GM10847 (cell line): ENCODE data around the gene ENHO.

Experiments
- POLR2A ChIP-seq: IDR thresholded peaks from 2 replicates; pipeline ENCODE4 v1.6.1; 2011; ENCODE audit not compliant: insufficient read length; ENCODE audit errors: extremely low read depth

The ENHO gene

GRCh38 chr9:34520505-34521385 lies 2.0 kb downstream of the ENHO start:
- TF ChIP-seq POLR2A, result no peak

- no peak for TF ChIP-seq POLR2A
These were observed 2.7 kb downstream of the ENHO start for GRCh38 chr9:34520096-34520495.

DNA sequence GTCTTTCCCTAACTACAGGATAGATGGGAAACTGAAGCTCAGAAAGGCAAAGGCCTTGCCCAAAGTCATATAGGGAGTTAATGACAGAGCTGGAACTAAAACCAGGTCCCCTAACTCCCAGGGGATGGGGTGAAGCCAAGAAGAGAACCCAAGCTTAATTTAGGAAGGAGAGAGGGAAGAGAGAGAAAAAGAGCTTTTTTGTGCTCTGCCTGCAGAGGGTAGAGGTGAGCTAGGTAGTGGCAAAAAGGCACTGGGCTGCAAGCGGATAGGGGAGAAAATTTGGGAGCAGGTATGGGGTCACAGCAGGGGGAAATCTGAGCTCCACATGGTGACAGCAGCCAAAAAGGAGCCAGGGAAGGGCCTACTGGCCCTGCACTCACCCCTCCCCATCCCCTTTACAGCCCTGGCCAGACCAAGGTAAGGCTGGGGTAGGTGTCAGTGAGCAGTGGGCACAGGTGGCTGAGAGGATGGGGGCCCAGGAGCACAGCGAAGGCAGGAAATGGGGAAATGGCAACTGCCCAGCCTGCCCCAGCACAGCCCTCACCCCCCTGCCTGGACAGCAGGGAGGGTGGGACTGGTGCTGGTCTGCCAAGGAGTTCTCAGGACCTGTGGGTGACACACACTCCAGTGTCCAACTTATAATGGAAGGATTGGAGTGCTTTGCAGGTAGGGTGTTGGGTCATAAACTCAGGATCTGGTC lies 3.3 kb downstream of the ENHO start:
- no peak for TF ChIP-seq POLR2A

DNA sequence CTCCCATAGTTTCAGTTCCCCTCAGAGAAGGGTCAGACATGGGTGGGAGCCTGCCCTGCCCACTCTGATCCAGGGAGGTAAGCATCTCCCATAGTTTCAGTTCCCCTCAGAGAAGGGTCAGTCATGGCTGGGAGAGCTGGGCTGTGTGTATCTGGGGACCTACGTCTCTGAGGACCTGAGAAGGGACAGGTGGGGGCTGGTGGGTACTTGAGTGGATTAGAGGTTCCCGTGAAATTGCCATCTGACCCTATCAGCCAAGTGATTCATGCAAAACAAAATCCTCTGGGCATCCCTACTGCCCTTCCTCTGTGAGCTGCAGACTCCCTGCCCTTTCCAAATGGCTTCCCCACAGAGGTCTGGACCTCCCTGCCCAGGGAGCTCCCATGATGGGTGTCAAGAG lies 3.9 kb downstream of the ENHO start:
- no peak for TF ChIP-seq POLR2A

GRCh38 chr9:34518110-34518616 lies 4.6 kb downstream of the ENHO start:
- TF ChIP-seq POLR2A, result no peak

- TF ChIP-seq POLR2A, result no peak
These were observed 5.6 kb downstream of the ENHO start for GRCh38 chr9:34517185-34517584.

DNA sequence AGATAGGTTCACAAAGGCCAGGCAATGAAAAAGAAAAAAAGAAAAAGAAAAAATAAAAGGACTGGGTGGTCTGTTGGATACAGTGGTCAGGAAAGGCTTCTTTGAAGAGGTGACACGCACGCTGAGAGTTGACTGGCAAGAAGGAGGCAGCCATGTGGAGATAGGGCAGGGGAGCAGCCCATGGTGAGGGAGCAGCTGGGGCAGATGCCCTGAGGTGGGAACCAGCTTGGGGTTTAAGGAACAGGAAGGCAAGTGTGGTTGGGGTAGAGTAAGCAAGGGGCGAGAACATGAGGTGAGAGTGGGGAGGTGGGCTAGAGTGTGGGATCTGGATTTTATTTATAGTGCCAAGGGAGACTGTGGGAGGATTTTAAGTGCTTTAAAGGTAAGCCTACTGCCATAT lies 6.8 kb downstream of the ENHO start:
- TF ChIP-seq POLR2A, result no peak

DNA sequence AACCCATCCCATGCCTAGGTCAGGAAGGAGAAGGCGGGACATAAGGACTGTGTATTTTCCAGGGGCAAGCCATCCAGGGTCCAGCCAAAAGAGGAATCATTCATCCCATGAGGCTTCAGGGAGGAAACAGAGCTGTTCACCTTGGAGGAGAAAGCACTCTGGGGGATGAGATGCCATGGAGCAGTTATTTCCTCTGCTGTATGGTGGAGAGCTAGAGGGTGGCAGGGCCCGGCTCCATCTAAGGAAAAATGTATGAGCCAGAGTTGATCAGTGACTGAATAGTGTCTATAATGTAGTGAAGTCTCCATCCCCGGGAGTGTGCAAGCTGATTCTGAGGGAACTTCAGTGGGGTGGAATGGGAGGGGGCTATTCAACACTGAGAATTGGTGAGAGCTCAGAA lies 8.0 kb downstream of the ENHO start:
- TF ChIP-seq POLR2A, result no peak

GRCh38 chr9:34514401-34514800 lies 8.4 kb downstream of the ENHO start:
- no peak for TF ChIP-seq POLR2A

- TF ChIP-seq POLR2A, result no peak
These were observed 9.1 kb downstream of the ENHO start for GRCh38 chr9:34513567-34514214.

DNA sequence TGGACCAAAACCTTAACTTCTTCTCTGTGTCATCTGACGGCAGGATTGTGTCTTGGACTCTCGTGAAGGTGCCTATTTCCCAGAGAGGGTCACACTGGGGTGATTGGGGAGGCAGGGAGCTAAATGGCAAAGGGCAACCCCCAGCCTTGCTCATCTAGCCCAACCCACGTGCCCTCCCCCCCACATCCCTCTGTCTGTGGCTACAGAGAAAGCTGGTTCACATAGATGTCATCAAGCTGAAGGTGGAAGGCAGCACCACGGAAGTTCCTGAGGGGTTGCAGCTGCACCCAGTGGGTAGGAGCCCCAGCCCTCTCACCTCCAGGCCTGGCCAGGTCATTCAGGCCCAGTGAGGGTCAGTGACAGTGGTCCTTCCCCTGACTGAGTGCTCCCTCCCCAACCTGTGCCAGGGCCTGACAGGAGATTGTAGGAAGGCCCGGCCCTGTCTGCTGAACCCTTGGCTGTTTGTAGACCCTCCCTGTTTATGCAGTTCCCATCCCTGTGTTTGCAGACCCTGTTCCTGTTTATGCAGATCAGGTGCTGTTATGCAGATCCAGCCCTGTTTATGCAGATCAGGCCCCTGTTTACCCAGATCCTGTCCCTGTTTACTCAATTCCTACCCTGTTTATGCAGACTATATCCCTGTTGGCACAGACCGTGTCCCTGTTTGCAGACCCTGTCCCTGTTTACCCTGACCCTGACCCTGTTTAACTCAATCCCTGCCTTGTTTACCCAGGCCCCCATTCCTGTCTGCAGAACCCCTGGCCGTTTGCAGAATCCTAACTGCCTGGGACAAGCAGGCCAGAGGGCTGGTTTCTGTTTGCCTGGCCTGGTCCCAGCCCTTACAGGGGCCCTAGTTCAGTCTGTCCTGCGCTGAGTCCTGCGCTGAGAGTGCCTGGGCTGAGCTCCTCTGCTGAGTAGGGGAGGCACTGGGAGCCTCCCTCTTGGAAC lies 10.4 kb downstream of the ENHO start:
- no peak for TF ChIP-seq POLR2A

DNA sequence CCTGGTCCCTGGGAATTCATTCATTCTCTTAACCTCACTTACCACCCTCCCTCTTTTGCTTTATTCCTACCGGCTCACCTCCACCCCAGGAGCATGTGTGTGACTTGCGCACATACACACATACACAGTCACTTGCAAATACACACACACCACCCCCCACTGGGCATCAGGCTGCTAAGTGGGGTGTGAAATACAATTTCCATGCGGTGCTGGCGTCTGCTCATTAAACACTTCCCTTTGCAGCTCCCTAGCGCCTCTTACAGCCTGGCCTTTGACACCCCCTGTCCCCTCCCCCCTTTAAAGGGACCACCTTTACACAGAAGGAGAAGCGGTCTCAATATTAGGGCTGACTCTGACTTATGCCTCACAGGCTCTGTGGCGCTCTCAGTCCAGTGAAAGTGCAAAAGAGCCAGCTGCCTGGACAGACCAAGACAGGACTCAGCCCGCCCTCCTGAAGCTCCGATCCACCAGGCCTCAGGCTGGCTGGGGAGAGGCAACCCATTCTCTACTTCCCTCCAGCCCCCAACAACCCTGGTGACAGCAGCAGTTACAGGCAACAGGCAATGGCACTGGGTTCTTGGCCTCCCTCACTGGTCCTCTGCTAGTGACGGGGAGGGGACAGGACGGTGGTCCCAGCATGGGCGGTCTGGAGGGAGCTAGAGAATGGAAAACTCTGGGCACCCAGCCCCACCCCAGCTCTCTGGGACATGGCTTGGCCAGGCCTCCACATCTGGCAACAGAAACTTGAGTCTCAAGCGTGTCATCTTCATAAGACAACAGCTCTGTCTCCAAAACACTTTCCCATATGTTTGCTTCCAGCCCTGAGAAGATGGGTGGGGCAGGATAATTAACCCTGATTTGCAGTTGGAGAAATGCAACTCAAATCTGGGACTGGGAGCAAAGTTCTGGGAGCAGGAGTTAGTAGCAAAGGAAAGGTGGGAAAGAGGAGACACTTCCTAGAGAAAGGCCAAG lies 12.0 kb downstream of the ENHO start:
- TF ChIP-seq POLR2A, result no peak

DNA sequence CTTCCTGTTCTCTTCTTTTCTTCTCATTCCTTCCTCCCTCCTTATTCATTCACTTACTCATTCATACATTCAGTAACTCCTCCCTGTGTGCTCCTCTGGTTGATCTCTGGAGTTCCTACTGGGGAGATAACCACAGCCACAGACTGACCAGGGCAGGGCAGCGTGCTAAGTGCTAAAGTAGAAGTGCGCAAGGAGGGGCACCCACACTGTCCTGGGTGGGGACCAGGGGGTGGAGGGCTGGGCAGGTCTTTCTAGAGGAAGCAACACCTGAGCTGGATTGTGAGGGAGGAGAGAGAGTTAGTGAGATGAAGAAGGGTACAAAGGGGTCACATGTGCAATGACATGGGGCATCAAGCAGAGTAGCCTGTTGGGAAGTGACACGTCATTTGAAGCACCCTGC lies 13.8 kb downstream of the ENHO start:
- TF ChIP-seq POLR2A, result no peak

GRCh38 chr9:34508463-34508862 lies 14.3 kb downstream of the ENHO start:
- no peak for TF ChIP-seq POLR2A
